ENCODE results near the gene CLEC11A.

Gene CLEC11A

DNA sequence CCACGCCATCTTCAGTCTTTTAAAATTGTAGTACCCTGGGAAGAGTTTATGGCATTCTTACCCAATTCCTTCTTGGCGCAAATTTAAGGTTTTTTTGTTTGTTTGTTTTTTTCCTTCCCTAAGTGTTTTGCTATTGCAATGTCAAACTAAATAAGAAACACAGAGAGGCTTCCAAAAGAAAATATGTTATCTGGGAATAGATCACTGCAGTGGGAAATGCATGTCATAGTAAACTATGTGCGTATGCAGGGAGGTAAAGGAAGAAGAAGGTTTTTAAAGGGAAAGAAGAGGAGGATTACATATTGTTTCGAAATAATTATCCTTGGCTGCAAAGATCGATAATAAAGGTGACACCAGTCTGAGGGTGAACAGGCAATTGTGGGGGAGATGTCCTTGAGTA, 13.2 kb downstream of the CLEC11A start:
- no peaks in the 10 kb centered on the region for H3K79me2 ChIP-seq (ENCODE audit: insufficient read depth, low read length)
- no peak overlapping the region for H3K9ac ChIP-seq (ENCODE audit: low read depth, low read length)
- ATAC-seq (ENCODE audit: insufficient read depth, low read depth): no peak
- H3K27ac ChIP-seq (ENCODE audit: low read length): no peak overlapping the region
- TF ChIP-seq, protein P1, sequence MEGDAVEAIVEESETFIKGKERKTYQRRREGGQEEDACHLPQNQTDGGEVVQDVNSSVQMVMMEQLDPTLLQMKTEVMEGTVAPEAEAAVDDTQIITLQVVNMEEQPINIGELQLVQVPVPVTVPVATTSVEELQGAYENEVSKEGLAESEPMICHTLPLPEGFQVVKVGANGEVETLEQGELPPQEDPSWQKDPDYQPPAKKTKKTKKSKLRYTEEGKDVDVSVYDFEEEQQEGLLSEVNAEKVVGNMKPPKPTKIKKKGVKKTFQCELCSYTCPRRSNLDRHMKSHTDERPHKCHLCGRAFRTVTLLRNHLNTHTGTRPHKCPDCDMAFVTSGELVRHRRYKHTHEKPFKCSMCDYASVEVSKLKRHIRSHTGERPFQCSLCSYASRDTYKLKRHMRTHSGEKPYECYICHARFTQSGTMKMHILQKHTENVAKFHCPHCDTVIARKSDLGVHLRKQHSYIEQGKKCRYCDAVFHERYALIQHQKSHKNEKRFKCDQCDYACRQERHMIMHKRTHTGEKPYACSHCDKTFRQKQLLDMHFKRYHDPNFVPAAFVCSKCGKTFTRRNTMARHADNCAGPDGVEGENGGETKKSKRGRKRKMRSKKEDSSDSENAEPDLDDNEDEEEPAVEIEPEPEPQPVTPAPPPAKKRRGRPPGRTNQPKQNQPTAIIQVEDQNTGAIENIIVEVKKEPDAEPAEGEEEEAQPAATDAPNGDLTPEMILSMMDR (IDR thresholded peaks at IDR 0.05; ENCODE audit: borderline replicate concordance, extremely low read depth, low read length, poor library complexity, severe bottlenecking): no peak
- TF ChIP-seq EZH2 (IDR thresholded peaks at IDR 0.05; ENCODE audit: borderline replicate concordance, low read depth, low read length, severe bottlenecking): no peak
- H3K27me3 ChIP-seq (ENCODE audit: insufficient read depth, low read length, poor library complexity): no peaks in the 10 kb centered on the region
- no peaks in the 10 kb centered on the region for H3K9me3 ChIP-seq (ENCODE audit: insufficient read depth, low read length, severe bottlenecking)
- H3K36me3 ChIP-seq (ENCODE audit: insufficient read depth, low read length): no peaks in the 10 kb centered on the region
- H3K4me3 ChIP-seq (ENCODE audit: low read depth in 1 of 2, low read length in 2 of 2): no peak overlapping the region
- no peaks in the 10 kb centered on the region for H4K20me1 ChIP-seq (ENCODE audit: insufficient read depth, low read length)
- H2AFZ ChIP-seq (ENCODE audit: low read depth, low read length): no peak overlapping the region
- H3K4me2 ChIP-seq (ENCODE audit: insufficient read depth, low read length): no peak overlapping the region
- H3K4me1 ChIP-seq (ENCODE audit: insufficient read depth, low read length): no peaks in the 10 kb centered on the region
- no peak for DNase-seq

DNA sequence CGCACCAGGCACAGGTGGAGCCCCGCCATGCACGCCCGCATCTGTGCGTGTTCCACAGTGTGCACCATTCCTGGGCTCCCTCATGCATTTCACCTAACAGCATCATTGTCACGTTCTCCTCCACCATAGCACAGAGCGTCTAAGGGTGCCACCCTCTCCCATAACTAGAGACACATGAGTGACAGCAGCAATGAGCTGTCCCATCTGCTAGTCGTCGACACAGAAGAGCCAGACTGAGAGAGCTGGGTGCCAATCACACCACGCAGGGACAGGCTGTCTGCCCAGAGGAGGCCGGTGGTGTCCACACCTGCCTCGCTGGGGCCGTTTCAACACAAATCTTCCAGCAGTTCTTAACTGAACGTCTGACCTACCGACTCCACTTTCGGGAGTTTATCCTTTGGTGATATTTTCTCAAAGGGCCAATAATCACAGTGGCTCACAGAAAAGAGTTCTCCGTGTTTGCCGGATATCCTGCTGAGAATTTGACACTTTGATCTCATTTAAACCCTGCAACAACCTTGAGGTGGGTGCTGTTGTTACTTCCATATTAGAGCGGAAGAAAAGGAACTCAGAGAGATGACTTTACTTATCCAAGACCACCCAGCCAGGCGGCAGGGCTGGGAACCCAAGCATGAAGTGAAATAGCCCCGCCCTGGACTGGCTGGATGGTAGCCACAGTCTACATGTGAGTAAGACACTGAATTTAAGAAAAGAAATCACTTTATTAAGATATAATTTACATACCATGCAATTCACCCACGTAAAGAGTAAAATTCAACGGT, 16.2 kb downstream of the CLEC11A start:
- Histone ChIP-seq H4K20me1 (ENCODE audit: insufficient read depth, low read length) (no peaks in the 10 kb centered on the region), H3K9ac (ENCODE audit: low read depth, low read length) (no peak overlapping the region), H3K4me2 (ENCODE audit: insufficient read depth, low read length) (no peak overlapping the region), H3K4me1 (ENCODE audit: insufficient read depth, low read length) (no peaks in the 10 kb centered on the region), H2AFZ (ENCODE audit: low read depth, low read length) (no peak overlapping the region), H3K4me3 (ENCODE audit: low read depth in 1 of 2, low read length in 2 of 2) (no peak overlapping the region), H3K36me3 (ENCODE audit: insufficient read depth, low read length) (no peaks in the 10 kb centered on the region), H3K27ac (ENCODE audit: low read length) (no peak overlapping the region), H3K9me3 (ENCODE audit: insufficient read depth, low read length, severe bottlenecking) (no peaks in the 10 kb centered on the region), H3K27me3 (ENCODE audit: insufficient read depth, low read length, poor library complexity) (no peaks in the 10 kb centered on the region), H3K79me2 (ENCODE audit: insufficient read depth, low read length) (no peaks in the 10 kb centered on the region)
- ATAC-seq (ENCODE audit: insufficient read depth, low read depth): no peak
- TF ChIP-seq, protein P1 (IDR thresholded peaks at IDR 0.05; ENCODE audit: borderline replicate concordance, extremely low read depth, low read length, poor library complexity, severe bottlenecking): no peak
- no peak for DNase-seq

DNA sequence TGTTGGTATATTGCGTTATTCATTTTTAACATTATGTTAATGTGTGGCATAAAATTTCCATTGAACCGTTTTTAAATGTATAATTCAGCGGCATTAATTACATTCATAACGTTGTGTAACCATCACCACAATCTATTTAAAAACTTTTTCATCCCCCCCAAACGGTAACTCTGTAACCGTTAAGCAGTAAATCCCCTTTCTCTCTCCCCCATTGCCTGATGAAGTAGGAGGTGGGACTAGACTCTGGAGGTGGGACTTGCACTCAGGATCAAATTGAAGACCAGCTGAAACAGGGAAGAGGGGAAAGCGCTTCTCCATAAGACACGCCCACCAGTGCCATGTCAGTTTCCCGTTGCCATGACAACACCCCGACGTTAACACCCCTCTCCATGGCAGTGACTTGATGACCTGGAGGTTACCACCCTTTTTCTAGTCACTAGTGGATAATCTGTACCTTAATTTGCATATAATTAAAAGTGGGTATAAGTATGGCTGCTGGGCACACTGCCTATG, 16.8 kb downstream of the CLEC11A start:
- Histone ChIP-seq H4K20me1 (ENCODE audit: insufficient read depth, low read length) (no peaks in the 10 kb centered on the region), H3K4me1 (ENCODE audit: insufficient read depth, low read length) (no peaks in the 10 kb centered on the region), H3K27ac (ENCODE audit: low read length) (no peak overlapping the region), H3K9me3 (ENCODE audit: insufficient read depth, low read length, severe bottlenecking) (no peaks in the 10 kb centered on the region), H3K27me3 (ENCODE audit: insufficient read depth, low read length, poor library complexity) (peaks cover 2% of the 10 kb centered on the region), H3K9ac (ENCODE audit: low read depth, low read length) (no peak overlapping the region), H3K4me3 (ENCODE audit: low read depth in 1 of 2, low read length in 2 of 2) (no peak overlapping the region), H3K79me2 (ENCODE audit: insufficient read depth, low read length) (no peaks in the 10 kb centered on the region), H2AFZ (ENCODE audit: low read depth, low read length) (no peak overlapping the region), H3K4me2 (ENCODE audit: insufficient read depth, low read length) (no peak overlapping the region), H3K36me3 (ENCODE audit: insufficient read depth, low read length) (no peaks in the 10 kb centered on the region)
- ATAC-seq (ENCODE audit: insufficient read depth, low read depth): no peak
- TF ChIP-seq, protein P1 (IDR thresholded peaks at IDR 0.05; ENCODE audit: borderline replicate concordance, extremely low read depth, low read length, poor library complexity, severe bottlenecking): no peak
- TF ChIP-seq EZH2 (IDR thresholded peaks at IDR 0.05; ENCODE audit: borderline replicate concordance, low read depth, low read length, severe bottlenecking): no peak
- DNase-seq: no peak
